HUES6 (cell line): ENCODE data around the gene KCNMB1.

Experiments used
- H3K27ac ChIP-seq: 2 replicates; pipeline ENCODE4 v1.7.0; 2013; ENCODE audit warnings: low read depth, mild to moderate bottlenecking, low read length, inconsistent platforms
- H3K27me3 ChIP-seq: 2 replicates; pipeline ENCODE4 v1.6.1; 2013; ENCODE audit warnings: low read length; ENCODE audit not compliant: control insufficient read depth, insufficient read depth
- H3K36me3 ChIP-seq: 2 replicates; pipeline ENCODE4 v1.6.1; 2013; ENCODE audit warnings: low read length; ENCODE audit not compliant: control insufficient read depth, insufficient read depth
- H3K4me1 ChIP-seq: 2 replicates; pipeline ENCODE4 v1.6.1; 2013; ENCODE audit warnings: low read length; ENCODE audit not compliant: control insufficient read depth, insufficient read depth
- H3K4me3 ChIP-seq: 2 replicates; pipeline ENCODE4 v1.5.1; 2013; ENCODE audit warnings: low read depth, low read length
- H3K9ac ChIP-seq: one replicate; pipeline ENCODE4 v1.6.1; 2013; ENCODE audit warnings: mild to moderate bottlenecking, low read length
- H3K9me3 ChIP-seq: 2 replicates; pipeline ENCODE4 v1.6.1; 2013; ENCODE audit warnings: low read depth, low read length; ENCODE audit not compliant: control insufficient read depth, insufficient read depth

The KCNMB1 gene

GRCh38 chr5:170361116-170361515 lies 28.1 kb downstream of the KCNMB1 start:
- H3K4me1 ChIP-seq = peaks cover 12% of the 10 kb centered on the region; the same call in 1 of the 2 replicates
- no peak overlapping the region for H3K27ac ChIP-seq
- no peak overlapping the region for H3K9ac ChIP-seq

GRCh38 chr5:170360709-170361108 lies 28.5 kb downstream of the KCNMB1 start:
- H3K27me3 ChIP-seq = no peaks in the 10 kb centered on the region
- H3K27ac ChIP-seq = no peak overlapping the region
- H3K9ac ChIP-seq = no peak overlapping the region
- peaks cover 14% of the 10 kb centered on the region; the same call in 1 of the 2 replicates for H3K4me1 ChIP-seq
- no peaks in the 10 kb centered on the region for H3K36me3 ChIP-seq
- no peaks in the 10 kb centered on the region for H3K9me3 ChIP-seq
- H3K4me3 ChIP-seq = no peak overlapping the region

More at GRCh38 chr5:170361116-170361515, 28.1 kb downstream of the KCNMB1 start:
- Histone ChIP-seq H3K9me3 (no peaks in the 10 kb centered on the region), H3K4me3 (no peak overlapping the region), H3K36me3 (no peaks in the 10 kb centered on the region), H3K27me3 (no peaks in the 10 kb centered on the region)

- Histone ChIP-seq H3K27me3 (no peaks in the 10 kb centered on the region), H3K4me1 (peaks cover 28% of the 10 kb centered on the region), H3K4me3 (no peak overlapping the region), H3K9me3 (no peaks in the 10 kb centered on the region), H3K36me3 (no peaks in the 10 kb centered on the region), H3K27ac (no peak overlapping the region), H3K9ac (no peak overlapping the region)
Measured at GRCh38 chr5:170357955-170358444, 31.2 kb downstream of the KCNMB1 start.

GRCh38 chr5:170355601-170356098 lies 33.5 kb downstream of the KCNMB1 start:
- H3K27me3 ChIP-seq = no peaks in the 10 kb centered on the region; the same call in 1 of the 2 replicates
- no peak overlapping the region for H3K9ac ChIP-seq
- no peak overlapping the region for H3K27ac ChIP-seq

GRCh38 chr5:170353961-170354360 lies 35.2 kb downstream of the KCNMB1 start:
- Histone ChIP-seq H3K9ac (no peak overlapping the region), H3K27ac (no peak overlapping the region), H3K9me3 (no peaks in the 10 kb centered on the region), H3K27me3 (no peaks in the 10 kb centered on the region; the same call in 1 of the 2 replicates), H3K4me3 (no peak overlapping the region), H3K36me3 (no peaks in the 10 kb centered on the region), H3K4me1 (peaks cover 27% of the 10 kb centered on the region)

More at GRCh38 chr5:170355601-170356098, 33.5 kb downstream of the KCNMB1 start:
- Histone ChIP-seq H3K36me3 (no peaks in the 10 kb centered on the region), H3K4me3 (no peak overlapping the region), H3K4me1 (peaks cover 27% of the 10 kb centered on the region), H3K9me3 (no peaks in the 10 kb centered on the region)

GRCh38 chr5:170353011-170353761 lies 36.0 kb downstream of the KCNMB1 start:
- Histone ChIP-seq H3K36me3 (no peaks in the 10 kb centered on the region), H3K27ac (no peak overlapping the region), H3K4me3 (no peak overlapping the region), H3K4me1 (peaks cover 27% of the 10 kb centered on the region), H3K27me3 (no peaks in the 10 kb centered on the region; the same call in 1 of the 2 replicates), H3K9me3 (no peaks in the 10 kb centered on the region), H3K9ac (no peak overlapping the region)

GRCh38 chr5:170348137-170348633 lies 41.0 kb downstream of the KCNMB1 start:
- H3K36me3 ChIP-seq = no peaks in the 10 kb centered on the region
- no peaks in the 10 kb centered on the region; the same call in 1 of the 2 replicates for H3K27me3 ChIP-seq
- no peak overlapping the region for H3K9ac ChIP-seq
- peaks cover 6% of the 10 kb centered on the region; the same call in 1 of the 2 replicates for H3K9me3 ChIP-seq
- H3K4me1 ChIP-seq = peaks cover 12% of the 10 kb centered on the region
- H3K27ac ChIP-seq = no peak overlapping the region
- no peak overlapping the region for H3K4me3 ChIP-seq

GRCh38 chr5:170347022-170347567 lies 42.1 kb downstream of the KCNMB1 start:
- Histone ChIP-seq H3K4me3 (no peak overlapping the region), H3K36me3 (no peaks in the 10 kb centered on the region), H3K9me3 (peaks cover 8% of the 10 kb centered on the region), H3K27ac (no peak overlapping the region), H3K27me3 (no peaks in the 10 kb centered on the region; the same call in 1 of the 2 replicates), H3K4me1 (peaks cover 8% of the 10 kb centered on the region), H3K9ac (no peak overlapping the region)

- Histone ChIP-seq H3K9me3 (peaks cover 20% of the 10 kb centered on the region), H3K27ac (no peak overlapping the region), H3K27me3 (no peaks in the 10 kb centered on the region), H3K4me3 (no peak overlapping the region), H3K4me1 (peaks cover 8% of the 10 kb centered on the region), H3K9ac (no peak overlapping the region), H3K36me3 (no peaks in the 10 kb centered on the region)
Measured at GRCh38 chr5:170345971-170346370, 43.2 kb downstream of the KCNMB1 start.

- H3K9me3 ChIP-seq = peaks cover 22% of the 10 kb centered on the region
- no peak overlapping the region for H3K4me3 ChIP-seq
- peaks cover 8% of the 10 kb centered on the region; the same call in 1 of the 2 replicates for H3K4me1 ChIP-seq
- no peaks in the 10 kb centered on the region for H3K36me3 ChIP-seq
- no peak overlapping the region for H3K9ac ChIP-seq
- no peaks in the 10 kb centered on the region for H3K27me3 ChIP-seq
- no peak overlapping the region for H3K27ac ChIP-seq
Measured at GRCh38 chr5:170343177-170343576, 46.0 kb downstream of the KCNMB1 start.
